T-cell (primary cell): ENCODE data around the gene GHRHR. TPM values are rescaled to one million over a fixed set of nuclear protein-coding genes. Genes with fewer than 3 reads are reported as not detected.

Experiments used
- ATAC-seq, 4 experiments: fragments of 200-7000 bp in 3 of 4; fragments of 150-1000 bp in 1 of 4; cut with Tn5 transposase; replicated peaks in 1 of 4; 1 replicate in 3 of 4; 2 replicates in 1 of 4; pipeline ENCODE4 v1.10.0; 2021; ENCODE audit warnings: moderate library complexity in 3 of 4, mild to moderate bottlenecking in 2 of 4, moderate number of reproducible peaks in 1 of 4
- CTCF ChIA-PET, 2 donors: fragments of 300-600 bp; sonication (Branson Sonifier 250); formaldehyde crosslinking; loops; one replicate each; lab custom pipeline; 2022; ENCODE audit warnings: antibody characterized with exemption in 2 of 2; lab: Charles Lee
- POLR2A ChIA-PET, 2 donors: fragments of 300-600 bp; sonication (Branson Sonifier 250); formaldehyde crosslinking; loops; one replicate each; lab custom pipeline; 2022; ENCODE audit warnings: antibody characterized with exemption in 2 of 2; lab: Charles Lee
- DNase-seq, 35 experiments: peaks; one replicate each; pipeline versions ENCODE4 v3.0.0 to v3.0.0-alpha.2; 2013 to 2023
- H3K27ac ChIP-seq: one replicate; pipeline ENCODE4 v1.5.1; 2013; ENCODE audit warnings: low read length
- H3K27me3 ChIP-seq, 2 experiments: replicated peaks in 1 of 2; 1 replicate in 1 of 2; 2 replicates in 1 of 2; pipeline versions ENCODE4 v1.6.1 to v1.7.0; 2013; ENCODE audit warnings: low read length in 1 of 2, mixed read lengths in 1 of 2; ENCODE audit not compliant: control insufficient read depth in 2 of 2, insufficient read depth in 2 of 2; ENCODE audit errors: extremely low read depth in 1 of 2
- H3K36me3 ChIP-seq, 2 donors: 1 replicate in 1 of 2; 2 replicates in 1 of 2; pipeline versions ENCODE4 v1.6.1 to v1.7.0; 2013; ENCODE audit warnings: low read length in 1 of 2; ENCODE audit not compliant: control insufficient read depth in 2 of 2, insufficient read depth in 1 of 2; ENCODE audit errors: extremely low read depth in 1 of 2
- H3K4me1 ChIP-seq, 2 experiments: 1 replicate in 1 of 2; 2 replicates in 1 of 2; pipeline versions ENCODE4 v1.6.1 to v1.7.0; 2013; ENCODE audit warnings: low read length in 2 of 2, mixed read lengths in 1 of 2; ENCODE audit not compliant: insufficient read depth in 2 of 2, control insufficient read depth in 1 of 2; ENCODE audit errors: extremely low read depth in 1 of 2
- H3K4me3 ChIP-seq, 2 donors: 1 replicate in 1 of 2; 2 replicates in 1 of 2; pipeline versions ENCODE4 v1.5.1 to v1.7.0; 2013; ENCODE audit warnings: mild to moderate bottlenecking in 2 of 2, low read length in 1 of 2, moderate library complexity in 1 of 2; ENCODE audit not compliant: control insufficient read depth in 1 of 2; ENCODE audit errors: extremely low read depth in 1 of 2
- H3K9me3 ChIP-seq: 2 replicates; pipeline ENCODE4 v1.7.0; 2013
- H3K27ac Mint-ChIP-seq, 2 donors: one replicate each; pipeline ENCODE4 v1.8.0; 2020 to 2021; ENCODE audit warnings: mild to moderate bottlenecking in 2 of 2, mixed read lengths in 2 of 2
- H3K27me3 Mint-ChIP-seq, 2 donors: one replicate each; pipeline ENCODE4 v1.8.0; 2021 to 2022; ENCODE audit warnings: mixed read lengths in 2 of 2
- H3K36me3 Mint-ChIP-seq: one replicate; pipeline ENCODE4 v1.8.0; 2021; ENCODE audit warnings: mixed read lengths
- H3K4me1 Mint-ChIP-seq, 3 donors: one replicate each; pipeline ENCODE4 v1.8.0; 2020 to 2022; ENCODE audit warnings: mixed read lengths in 3 of 3, mild to moderate bottlenecking in 1 of 3
- H3K4me3 Mint-ChIP-seq, 3 donors: one replicate each; pipeline ENCODE4 v1.8.0; 2020 to 2022; ENCODE audit warnings: mild to moderate bottlenecking in 3 of 3, mixed read lengths in 3 of 3, moderate library complexity in 3 of 3
- H3K9me3 Mint-ChIP-seq, 3 donors: one replicate each; pipeline ENCODE4 v1.8.0; 2020 to 2022; ENCODE audit warnings: mixed read lengths in 3 of 3
- WGBS: methylation state at CpG from one replicate; pipeline ENCODE4 v1.1.5; 2013; ENCODE audit warnings: missing lambda C conversion rate; ENCODE audit not compliant: insufficient coverage; 5-methylcytosine and 5-hydroxymethylcytosine counted together
- total RNA-seq, 35 experiments: library from RNA in 6 of 35; stranded (reverse) in 6 of 35; fragments of 120-200 nt in 1 of 35; gene quantifications; one replicate each; pipeline versions ENCODE4 v1.2.1 to v1.2.4 and lab custom pipeline; 2013 to 2026

The GHRHR gene
- total RNA-seq, 5 donors from 2014 or later (not counting 1 experiment from before 2014, with no cell fraction given) = not detected

DNA sequence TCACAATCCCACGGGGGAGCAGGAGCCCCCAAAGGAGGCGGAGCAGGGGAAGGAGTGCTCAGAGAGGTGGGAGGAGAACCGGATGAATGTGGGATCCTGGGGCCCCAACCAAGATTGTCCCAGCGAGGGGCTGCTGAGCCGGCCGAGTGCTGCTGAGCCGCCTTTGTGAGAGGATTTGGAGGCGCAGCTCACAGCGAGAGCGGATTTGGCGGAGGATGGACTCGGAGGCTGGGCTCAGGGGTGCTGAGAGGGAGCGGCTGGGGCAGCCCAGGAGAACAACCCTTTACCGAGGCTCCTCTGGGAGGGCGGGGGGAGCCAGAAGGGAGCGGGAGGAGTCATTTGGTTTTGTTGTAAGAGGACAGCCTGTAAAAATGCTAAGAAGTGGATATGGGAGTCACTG, 23.0 kb downstream of the GHRHR start:
- Mint-ChIP-seq H3K27ac (no peak overlapping the region), H3K36me3 (no peaks in the 10 kb centered on the region), H3K4me3 (no peak overlapping the region), H3K27me3 (peaks cover 26 to 36% of the 10 kb centered on the region in 2 donors), H3K9me3 (no peaks in the 10 kb centered on the region), H3K4me1 (peaks cover 8 to 40% (median 16%) of the 10 kb centered on the region in 3 donors)
- POLR2A ChIA-PET = no interaction called here
- H3K4me3 ChIP-seq = no peak overlapping the region
- DNase-seq = no peak
- H3K9me3 ChIP-seq = no peaks in the 10 kb centered on the region
- no peak overlapping the region for H3K27ac ChIP-seq
- 21% methylated on average over 11 of the region's 16 CpGs for WGBS
- no peaks in the 10 kb centered on the region for H3K36me3 ChIP-seq
- peaks cover 7 to 43% of the 10 kb centered on the region in 2 experiments for H3K27me3 ChIP-seq
- ATAC-seq = no peak
- peaks cover 0 to 17% of the 10 kb centered on the region in 2 experiments for H3K4me1 ChIP-seq
- CTCF ChIA-PET = interaction anchor here (4.4 kb wide), 2 partner anchors 135 to 136 kb away, joined by 50 to 75 read pairs; no protein-coding TSS in a partner anchor

DNA sequence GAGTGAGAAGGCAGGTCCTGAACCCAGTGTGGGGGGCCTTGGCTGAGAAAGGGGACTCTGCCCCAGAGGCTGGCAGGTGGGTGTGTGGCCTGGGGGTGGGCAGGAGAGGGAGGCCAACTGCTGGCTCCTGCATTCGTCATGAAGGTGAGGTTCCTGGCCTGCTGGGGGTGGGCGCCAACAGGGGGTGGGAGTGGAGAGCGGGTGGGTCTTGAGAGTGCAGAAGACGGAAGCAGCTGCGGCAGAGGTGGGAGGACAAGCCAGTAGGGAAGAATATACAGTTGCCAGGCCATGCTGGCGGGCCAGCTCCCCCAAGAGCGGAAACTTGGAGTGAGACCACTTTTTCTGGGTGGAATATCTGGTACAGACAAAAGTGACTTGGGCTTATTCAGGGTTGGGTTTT, 23.4 kb downstream of the GHRHR start:
- H3K27ac Mint-ChIP-seq = no peak overlapping the region
- 52% methylated on average over 7 of the region's 7 CpGs for WGBS
- Histone ChIP-seq H3K36me3 (no peaks in the 10 kb centered on the region), H3K9me3 (no peaks in the 10 kb centered on the region), H3K27ac (no peak overlapping the region), H3K4me3 (no peak overlapping the region), H3K27me3 (peaks cover 7 to 43% of the 10 kb centered on the region in 2 experiments), H3K4me1 (peaks cover 0 to 17% of the 10 kb centered on the region in 2 experiments)
- H3K9me3 Mint-ChIP-seq = no peaks in the 10 kb centered on the region
- ATAC-seq (no peak), DNase-seq (no peak)
- peaks cover 8 to 40% (median 16%) of the 10 kb centered on the region in 3 donors for H3K4me1 Mint-ChIP-seq
- ChIA-PET POLR2A (no interaction called here), CTCF (no interaction called here)
- H3K4me3 Mint-ChIP-seq = no peak overlapping the region
- no peaks in the 10 kb centered on the region for H3K36me3 Mint-ChIP-seq
- H3K27me3 Mint-ChIP-seq = peaks cover 26 to 36% of the 10 kb centered on the region in 2 donors

DNA sequence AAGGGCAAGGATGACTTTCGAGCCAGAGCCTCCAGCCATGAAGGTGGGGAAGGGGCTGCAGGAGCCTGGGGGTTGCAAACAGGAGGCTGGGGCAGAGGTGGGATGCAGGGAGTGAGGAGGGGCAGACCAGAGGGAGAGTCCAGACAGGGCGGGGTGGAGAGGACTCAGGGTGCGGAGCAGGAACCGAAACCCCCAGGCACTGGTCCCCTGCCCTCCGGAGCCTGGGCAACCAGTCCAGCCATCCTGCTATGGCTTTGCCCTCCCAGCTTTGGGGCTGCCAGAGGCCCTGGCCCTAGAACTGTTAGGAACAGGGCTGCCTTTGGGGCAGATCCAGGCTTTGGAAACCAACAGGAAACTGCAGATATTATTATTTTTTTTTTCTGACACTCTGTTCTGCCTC, 24.2 kb downstream of the GHRHR start:
- DNase-seq (no peak), ATAC-seq (no peak)
- H3K4me3 Mint-ChIP-seq = no peak overlapping the region
- no peaks in the 10 kb centered on the region for H3K36me3 ChIP-seq
- no peak overlapping the region for H3K27ac ChIP-seq
- H3K27me3 ChIP-seq = peaks cover 7 to 47% of the 10 kb centered on the region in 2 experiments
- POLR2A ChIA-PET = no interaction called here
- H3K4me3 ChIP-seq = no peak overlapping the region
- H3K4me1 ChIP-seq = peaks cover 0 to 17% of the 10 kb centered on the region in 2 experiments
- WGBS = 96% methylated on average over 4 of the region's 5 CpGs
- CTCF ChIA-PET = no interaction called here
- H3K9me3 Mint-ChIP-seq = no peaks in the 10 kb centered on the region
- H3K36me3 Mint-ChIP-seq = no peaks in the 10 kb centered on the region
- H3K27me3 Mint-ChIP-seq = peaks cover 25 to 35% of the 10 kb centered on the region in 2 donors
- H3K4me1 Mint-ChIP-seq = peaks cover 8 to 40% (median 16%) of the 10 kb centered on the region in 3 donors
- H3K9me3 ChIP-seq = no peaks in the 10 kb centered on the region
- no peak overlapping the region for H3K27ac Mint-ChIP-seq

DNA sequence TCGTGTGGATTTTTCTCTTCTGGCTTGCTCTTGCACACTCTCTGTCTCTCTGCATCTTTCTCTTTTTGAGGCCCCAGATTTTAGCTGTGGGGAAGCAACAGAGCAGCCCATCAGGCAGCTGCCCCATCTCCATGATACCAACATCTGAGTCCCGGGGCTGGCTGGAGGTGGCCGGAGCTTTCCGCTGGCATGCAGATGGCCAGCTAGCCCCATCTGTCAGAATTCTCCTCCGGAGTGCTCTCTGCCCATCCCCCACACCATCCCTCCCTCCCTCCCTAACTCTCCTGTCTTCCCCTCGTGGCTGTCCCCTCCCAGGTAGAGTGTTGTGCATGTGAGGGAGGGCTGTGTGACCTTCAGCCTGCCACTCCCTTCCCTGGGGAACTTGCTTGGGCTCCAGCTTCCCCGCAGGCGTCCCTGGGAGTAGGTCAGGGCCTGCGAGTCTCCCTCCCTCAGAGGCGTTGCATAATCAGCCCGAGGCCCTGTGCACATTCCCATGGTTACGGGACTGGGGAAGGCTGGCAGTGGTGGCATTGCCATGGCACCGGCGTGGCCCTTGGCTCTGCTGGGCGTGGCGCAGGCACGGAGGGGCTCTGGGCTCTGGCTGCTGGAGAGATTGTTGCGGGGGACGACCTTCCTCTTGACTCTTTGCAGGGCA, 24.7 kb downstream of the GHRHR start:
- H3K9me3 Mint-ChIP-seq = no peaks in the 10 kb centered on the region
- ATAC-seq = no peak
- no peak overlapping the region for H3K4me3 Mint-ChIP-seq
- H3K27ac Mint-ChIP-seq = no peak overlapping the region
- no peak overlapping the region for H3K27ac ChIP-seq
- peaks cover 20 to 31% of the 10 kb centered on the region in 2 donors for H3K27me3 Mint-ChIP-seq
- H3K4me3 ChIP-seq = no peak overlapping the region
- CTCF ChIA-PET = no interaction called here
- POLR2A ChIA-PET = no interaction called here
- peaks cover 0 to 15% of the 10 kb centered on the region in 2 experiments for H3K4me1 ChIP-seq
- H3K9me3 ChIP-seq = no peaks in the 10 kb centered on the region
- H3K36me3 Mint-ChIP-seq = no peaks in the 10 kb centered on the region
- DNase-seq = no peak
- no peaks in the 10 kb centered on the region for H3K36me3 ChIP-seq
- H3K4me1 Mint-ChIP-seq = peaks cover 6 to 36% (median 14%) of the 10 kb centered on the region in 3 donors
- peaks cover 7 to 44% of the 10 kb centered on the region in 2 experiments for H3K27me3 ChIP-seq
- WGBS = 82% methylated on average over 14 of the region's 19 CpGs

DNA sequence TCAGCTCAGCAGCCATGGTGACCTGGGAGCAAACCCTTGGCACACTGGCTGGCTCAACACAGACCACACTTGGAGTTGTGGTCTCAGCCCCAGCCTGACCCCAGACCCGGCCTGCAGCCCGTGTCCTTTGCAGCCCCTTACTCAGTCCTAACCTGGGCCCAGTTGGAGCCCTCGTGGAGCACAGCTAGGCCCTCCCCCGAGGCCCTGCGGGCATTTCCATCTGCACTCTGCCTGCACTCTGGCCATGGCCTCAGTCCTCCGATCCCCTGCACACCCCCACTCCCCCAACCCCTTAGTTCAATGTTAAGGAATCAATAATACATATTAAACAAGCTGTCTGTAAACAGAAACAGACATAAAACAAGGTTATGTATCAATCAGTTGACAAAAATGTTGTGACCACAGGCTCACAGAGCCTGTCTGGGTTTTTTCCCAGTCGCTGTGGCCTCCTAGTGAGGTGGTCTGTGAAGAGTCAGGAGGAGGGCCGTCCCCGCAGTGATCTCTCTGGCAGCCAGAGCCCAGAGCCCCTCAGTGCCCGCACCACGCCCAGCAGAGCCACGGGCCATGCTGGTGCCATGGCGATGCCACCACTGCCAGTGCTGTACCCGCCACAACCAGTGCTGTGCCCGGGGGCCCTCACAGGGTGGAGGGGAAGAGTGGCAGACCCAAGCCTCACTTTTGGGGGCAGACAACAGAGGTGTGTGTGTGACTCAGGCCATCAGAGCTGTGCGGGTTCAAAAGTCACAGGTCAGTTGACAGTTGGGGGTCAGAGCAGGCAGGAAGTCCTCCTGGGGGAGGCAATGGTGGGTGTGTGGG, 25.5 kb downstream of the GHRHR start:
- H3K27ac Mint-ChIP-seq = no peak overlapping the region
- H3K4me1 Mint-ChIP-seq = peaks cover 3 to 29% (median 11%) of the 10 kb centered on the region in 3 donors
- Histone ChIP-seq H3K36me3 (no peaks in the 10 kb centered on the region), H3K4me3 (no peak overlapping the region), H3K27me3 (peaks cover 6 to 37% of the 10 kb centered on the region in 2 experiments), H3K4me1 (peaks cover 0 to 9% of the 10 kb centered on the region in 2 experiments), H3K9me3 (no peaks in the 10 kb centered on the region), H3K27ac (no peak overlapping the region)
- ATAC-seq (no peak), DNase-seq (no peak)
- H3K4me3 Mint-ChIP-seq = no peak overlapping the region
- ChIA-PET POLR2A (interaction anchor here in 1 of 2 donors (0.6 kb wide), 1 partner anchor 39 kb away, joined by 5 read pairs; no protein-coding TSS in a partner anchor), CTCF (no interaction called here)
- no peaks in the 10 kb centered on the region for H3K9me3 Mint-ChIP-seq
- peaks cover 14 to 26% of the 10 kb centered on the region in 2 donors for H3K27me3 Mint-ChIP-seq
- no peaks in the 10 kb centered on the region for H3K36me3 Mint-ChIP-seq
- 78% methylated on average over 13 of the region's 16 CpGs for WGBS
